Stimulated activated CD4-positive, alpha-beta T cell treated with anti-CD3 and anti-CD28 coated beads, TNF-alpha, amount 100 ng/mL, for 24 hours (primary cell): ENCODE results near the gene CD34.
"Not testable (repeated sequence)": the region's sequence is repeated elsewhere in the genome, so short reads cannot be mapped to it uniquely, and the experiment has no call there.

ENCODE experiments used
- DNase-seq, 3 experiments: peaks; one replicate each; pipeline ENCODE4 v3.0.0-alpha.2; 2020; ENCODE audit warnings: low read depth in 3 of 3

Gene CD34

DNA sequence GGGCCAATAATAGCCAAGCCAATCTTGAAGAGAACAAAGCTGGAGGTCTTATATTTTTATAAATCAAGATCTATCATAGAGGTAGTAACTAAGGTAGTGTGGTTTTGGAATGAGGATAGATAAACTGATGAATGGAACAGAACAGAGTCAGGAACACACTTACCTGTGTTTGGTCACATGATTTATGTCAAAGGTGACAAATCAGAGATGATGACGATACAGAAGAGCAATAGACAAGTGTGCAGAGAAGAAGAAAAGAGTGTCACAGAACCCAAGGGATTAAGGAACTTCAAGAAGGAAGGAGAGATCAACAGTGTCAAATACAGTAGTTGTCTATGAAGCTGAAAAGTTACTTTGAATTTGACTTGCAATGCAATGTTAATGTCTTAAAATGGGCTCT lies 16.1 kb upstream of the CD34 start:
- DNase-seq: no peak

GRCh38 chr1:207925969-207926368 lies 15.0 kb upstream of the CD34 start:
- not testable (repeated sequence) for DNase-seq

GRCh38 chr1:207925210-207925609 lies 14.3 kb upstream of the CD34 start:
- no peak for DNase-seq

GRCh38 chr1:207923561-207923960 lies 12.6 kb upstream of the CD34 start:
- DNase-seq: no peak

- no peak for DNase-seq
These were observed 12.2 kb upstream of the CD34 start for GRCh38 chr1:207923121-207923520.

- DNase-seq: no peak
These were observed 11.6 kb upstream of the CD34 start for GRCh38 chr1:207922554-207922953.

DNA sequence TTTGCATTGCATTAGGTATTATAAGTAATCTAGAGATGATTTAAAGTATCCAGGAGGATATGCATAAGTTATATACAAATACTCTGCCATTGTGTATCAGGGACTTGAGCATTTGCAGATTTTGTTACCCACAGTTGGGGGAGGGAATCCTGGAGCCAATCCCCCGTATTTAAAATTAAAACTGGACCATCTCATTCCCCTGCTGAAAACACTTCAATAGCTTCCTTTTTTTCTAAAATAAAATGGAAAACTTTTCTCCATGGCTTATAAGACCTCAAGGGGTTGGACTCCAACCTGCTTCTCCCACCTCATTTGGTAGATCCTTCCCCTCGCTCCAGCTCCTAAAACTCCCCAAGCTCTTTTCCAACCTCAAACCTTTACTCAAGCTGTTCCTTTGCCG lies 10.4 kb upstream of the CD34 start:
- no peak for DNase-seq

DNA sequence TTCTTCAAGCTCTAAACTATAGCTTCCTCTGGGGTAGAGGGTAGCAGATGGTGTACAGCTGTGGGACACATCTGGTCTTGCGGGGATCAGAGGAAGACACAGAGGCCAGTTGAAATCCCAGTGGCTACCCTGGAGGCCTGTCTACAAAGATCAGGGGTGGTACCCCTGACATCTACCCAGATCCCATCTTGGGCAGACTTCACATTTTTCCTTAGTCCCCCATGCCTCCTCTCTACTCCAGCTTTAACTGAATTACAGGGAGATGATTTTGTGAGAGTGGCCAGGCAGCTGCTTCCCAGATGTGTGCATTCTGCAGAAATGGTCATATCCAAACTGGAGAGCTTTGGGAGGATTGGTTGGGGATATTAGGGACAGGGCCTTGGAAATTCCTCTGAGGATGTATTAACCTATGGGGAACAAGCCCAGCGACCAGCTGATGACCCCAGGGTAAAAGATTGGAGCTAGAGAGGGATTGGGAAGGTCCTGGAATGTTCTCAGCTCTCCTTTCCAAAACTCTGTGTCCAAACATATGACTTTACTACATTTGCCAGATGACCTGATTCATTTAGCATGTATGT lies 9.6 kb upstream of the CD34 start:
- DNase-seq: no peak

GRCh38 chr1:207919523-207920170 lies 8.7 kb upstream of the CD34 start:
- no peak for DNase-seq

GRCh38 chr1:207918581-207918980 lies 7.7 kb upstream of the CD34 start:
- DNase-seq: no peak

GRCh38 chr1:207918011-207918410 lies 7.1 kb upstream of the CD34 start:
- DNase-seq: no peak

DNA sequence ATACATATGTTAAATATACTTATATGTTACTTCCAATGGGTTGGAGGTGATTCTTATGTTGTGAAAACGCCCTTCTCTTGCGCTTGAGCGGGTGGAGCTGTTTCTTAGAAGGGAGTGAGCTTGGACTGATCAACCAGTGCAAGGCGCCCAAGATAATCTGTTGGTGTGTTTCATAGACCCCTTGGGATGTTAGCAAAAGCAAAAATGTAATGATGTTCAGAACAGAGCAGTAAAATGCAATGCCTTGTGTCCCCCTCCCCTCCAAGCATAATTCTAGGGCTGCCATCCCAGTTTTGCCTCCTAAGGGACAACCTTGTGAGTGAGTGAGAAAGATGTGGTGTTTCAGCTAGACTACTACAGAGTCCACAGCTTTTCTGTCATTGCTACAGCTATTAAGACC lies 6.2 kb upstream of the CD34 start:
- no peak for DNase-seq

- no peak for DNase-seq
These were observed 3.0 kb upstream of the CD34 start for GRCh38 chr1:207913951-207914350.

GRCh38 chr1:207911856-207912760 lies 1.2 kb upstream of the CD34 start:
- no peak for DNase-seq

DNA sequence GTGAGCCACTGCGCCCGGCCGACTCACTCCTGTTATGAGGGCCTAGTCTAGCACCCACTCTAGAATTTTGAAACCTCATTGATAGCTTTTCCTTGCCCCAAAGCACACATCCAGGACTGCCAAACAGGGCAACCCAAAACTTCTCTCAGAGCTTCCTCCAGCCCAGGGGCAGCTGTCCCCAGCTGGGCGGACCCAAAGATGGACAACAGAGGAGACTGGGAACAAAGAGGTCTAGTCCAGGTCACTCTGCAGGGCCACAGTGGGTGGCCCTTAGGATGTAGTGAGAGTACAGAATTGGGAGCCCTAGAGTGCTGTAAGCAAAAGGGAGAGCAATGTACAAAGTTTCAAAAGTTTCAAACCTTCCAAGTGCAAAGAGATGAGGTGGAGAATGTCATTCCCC lies 1.2 kb downstream of the CD34 start:
- DNase-seq: no peak

GRCh38 chr1:207908107-207908734 lies 2.7 kb downstream of the CD34 start:
- DNase-seq: no peak

DNA sequence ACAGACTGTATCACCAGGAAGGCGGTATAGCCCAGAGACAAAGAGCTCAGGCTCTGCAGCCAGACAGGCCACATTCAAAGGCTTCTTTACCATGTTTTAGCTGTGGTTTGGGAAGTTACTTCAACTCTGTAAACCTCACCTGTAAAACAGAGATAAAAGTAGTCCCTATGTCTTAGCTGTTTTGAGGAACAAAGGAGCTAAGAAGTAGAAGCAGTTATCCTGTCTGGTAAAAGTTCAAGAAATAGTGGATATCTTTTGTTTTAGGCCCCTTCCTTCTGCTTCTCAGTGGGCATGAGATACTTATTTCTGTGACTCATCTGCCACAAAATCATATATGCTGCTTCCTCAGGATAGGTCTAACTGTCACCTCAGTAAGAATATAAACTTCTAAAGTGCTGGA lies 6.5 kb downstream of the CD34 start:
- no peak for DNase-seq

DNA sequence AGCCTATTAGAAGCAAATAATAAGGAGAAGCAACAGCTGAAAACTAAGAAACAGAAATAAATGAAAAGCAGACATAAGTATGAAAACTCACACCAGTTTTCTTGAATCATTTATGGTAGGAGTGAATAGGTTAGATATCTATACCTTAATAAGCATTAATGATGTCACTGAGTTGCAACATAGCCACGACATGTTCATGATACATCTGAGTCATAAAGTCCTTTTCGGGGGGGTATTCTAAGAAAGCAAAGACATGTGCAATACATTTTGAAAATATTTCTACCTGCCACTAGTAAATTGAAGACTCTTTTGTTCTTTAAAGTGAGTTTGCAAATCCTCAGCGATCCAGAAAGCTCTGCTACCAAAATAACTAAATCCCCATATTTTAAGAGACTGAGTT lies 7.2 kb downstream of the CD34 start:
- no peak for DNase-seq

DNA sequence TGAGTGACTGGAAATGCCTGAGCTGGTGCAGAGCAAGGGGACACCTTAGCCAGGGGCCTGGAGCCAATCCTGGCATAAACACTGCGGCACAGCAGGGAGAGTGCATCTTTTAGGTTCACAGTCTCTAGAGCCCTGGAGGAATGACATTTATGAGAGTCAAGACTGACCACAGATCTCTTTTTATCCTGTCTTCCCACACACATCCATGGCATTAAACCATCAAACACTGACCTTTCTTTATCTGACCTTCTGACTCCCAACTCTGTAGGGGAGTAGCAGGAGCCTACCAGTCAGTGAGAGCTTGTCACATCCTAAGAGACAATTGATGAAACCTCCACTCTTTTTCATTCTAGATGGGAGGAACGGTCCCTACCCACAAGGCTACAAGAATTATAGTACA lies 7.9 kb downstream of the CD34 start:
- no peak for DNase-seq

DNA sequence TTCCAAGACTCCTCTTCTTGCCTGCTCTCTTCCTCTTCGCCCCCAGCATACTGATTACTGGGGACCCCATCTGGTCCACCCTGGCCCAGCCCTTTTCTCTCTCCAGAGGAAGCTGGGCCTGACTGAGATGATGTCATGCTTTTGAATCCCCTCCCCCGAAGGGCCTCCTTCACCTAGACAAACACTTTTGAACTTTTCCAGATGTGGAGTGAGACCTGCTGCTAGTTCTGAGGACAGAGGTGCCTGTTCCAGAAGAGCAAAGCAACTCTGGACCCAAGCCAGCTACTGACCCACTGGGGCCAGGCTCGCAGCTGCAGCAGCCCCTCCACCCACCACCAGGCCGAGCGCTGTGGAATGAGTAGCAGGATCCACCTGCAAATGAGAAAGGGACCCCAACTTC lies 8.4 kb downstream of the CD34 start:
- DNase-seq: no peak

DNA sequence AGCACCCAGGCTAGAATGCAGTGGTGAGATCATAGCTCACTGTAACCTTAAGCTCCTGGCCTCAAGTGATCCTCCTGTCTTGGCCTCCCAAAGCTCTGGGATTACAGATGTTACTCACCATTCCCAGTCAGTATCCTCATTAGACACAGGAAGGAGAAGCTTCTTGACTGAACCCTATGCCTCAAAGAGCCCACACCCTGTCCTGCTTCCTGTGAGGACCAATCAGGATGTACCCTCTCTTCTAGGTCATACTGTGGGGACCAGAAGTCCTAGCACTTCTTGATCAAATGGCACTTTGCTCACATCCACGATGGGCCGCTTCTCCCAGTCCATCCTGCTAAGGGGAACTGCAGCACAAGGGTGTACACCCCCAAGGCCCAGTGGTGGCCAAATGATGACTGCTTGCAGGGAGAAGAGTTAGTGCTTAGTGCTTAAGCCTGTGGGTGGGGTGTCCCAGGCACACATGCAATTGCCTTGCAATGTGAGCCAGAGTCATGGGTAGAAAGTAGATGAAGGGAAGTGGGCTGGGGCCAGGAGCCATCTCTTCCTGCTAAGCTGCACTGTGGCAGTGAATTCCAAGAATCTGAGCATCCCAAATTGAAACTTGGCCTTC lies 9.8 kb downstream of the CD34 start:
- no peak for DNase-seq

DNA sequence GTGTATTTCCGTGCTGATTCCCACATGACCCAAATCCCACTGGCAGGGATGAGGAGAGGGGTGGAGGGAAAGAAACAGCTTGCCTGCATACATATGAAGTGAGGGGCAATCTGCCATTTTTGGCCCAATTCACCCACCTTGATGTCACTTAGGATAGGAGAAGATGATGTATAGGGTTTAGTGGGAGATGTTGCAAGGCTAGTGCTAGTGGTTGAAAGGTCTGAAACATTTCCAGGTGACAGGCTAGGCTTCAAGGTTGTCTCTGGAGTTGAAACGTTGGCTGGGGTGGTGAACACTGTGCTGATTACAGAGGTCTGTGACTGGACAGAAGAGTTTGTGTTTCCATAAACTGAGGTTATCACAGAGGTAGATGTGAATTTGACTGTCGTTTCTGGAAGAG lies 12.1 kb downstream of the CD34 start:
- DNase-seq: no peak
